ENCODE results near the gene SGK2.

Gene SGK2

GRCh38 chr20:43535370-43536004, 23.3 kb upstream of the SGK2 start:
- Histone ChIP-seq H3K27ac (ENCODE audit: low read length) (no peak overlapping the region), H3K79me2 (ENCODE audit: insufficient read depth, low read length) (no peaks in the 10 kb centered on the region), H3K9ac (ENCODE audit: low read depth, low read length) (no peak overlapping the region), H3K4me1 (ENCODE audit: insufficient read depth, low read length) (no peaks in the 10 kb centered on the region), H2AFZ (ENCODE audit: low read depth, low read length) (no peak overlapping the region), H3K4me3 (ENCODE audit: low read depth in 1 of 2, low read length in 2 of 2) (no peak overlapping the region), H3K9me3 (ENCODE audit: insufficient read depth, low read length, severe bottlenecking) (no peaks in the 10 kb centered on the region), H3K36me3 (ENCODE audit: insufficient read depth, low read length) (no peaks in the 10 kb centered on the region; the same call in 1 of the 2 replicates), H3K27me3 (ENCODE audit: insufficient read depth, low read length, poor library complexity) (no peaks in the 10 kb centered on the region), H4K20me1 (ENCODE audit: insufficient read depth, low read length) (peaks cover 15% of the 10 kb centered on the region), H3K4me2 (ENCODE audit: insufficient read depth, low read length) (no peak overlapping the region)
- DNase-seq (no peak), ATAC-seq (ENCODE audit: insufficient read depth, low read depth) (no peak)
- no peak for TF ChIP-seq EZH2 (IDR thresholded peaks at IDR 0.05; ENCODE audit: borderline replicate concordance, low read depth, low read length, severe bottlenecking)
- TF ChIP-seq, protein P1, sequence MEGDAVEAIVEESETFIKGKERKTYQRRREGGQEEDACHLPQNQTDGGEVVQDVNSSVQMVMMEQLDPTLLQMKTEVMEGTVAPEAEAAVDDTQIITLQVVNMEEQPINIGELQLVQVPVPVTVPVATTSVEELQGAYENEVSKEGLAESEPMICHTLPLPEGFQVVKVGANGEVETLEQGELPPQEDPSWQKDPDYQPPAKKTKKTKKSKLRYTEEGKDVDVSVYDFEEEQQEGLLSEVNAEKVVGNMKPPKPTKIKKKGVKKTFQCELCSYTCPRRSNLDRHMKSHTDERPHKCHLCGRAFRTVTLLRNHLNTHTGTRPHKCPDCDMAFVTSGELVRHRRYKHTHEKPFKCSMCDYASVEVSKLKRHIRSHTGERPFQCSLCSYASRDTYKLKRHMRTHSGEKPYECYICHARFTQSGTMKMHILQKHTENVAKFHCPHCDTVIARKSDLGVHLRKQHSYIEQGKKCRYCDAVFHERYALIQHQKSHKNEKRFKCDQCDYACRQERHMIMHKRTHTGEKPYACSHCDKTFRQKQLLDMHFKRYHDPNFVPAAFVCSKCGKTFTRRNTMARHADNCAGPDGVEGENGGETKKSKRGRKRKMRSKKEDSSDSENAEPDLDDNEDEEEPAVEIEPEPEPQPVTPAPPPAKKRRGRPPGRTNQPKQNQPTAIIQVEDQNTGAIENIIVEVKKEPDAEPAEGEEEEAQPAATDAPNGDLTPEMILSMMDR (IDR thresholded peaks at IDR 0.05; ENCODE audit: borderline replicate concordance, extremely low read depth, low read length, poor library complexity, severe bottlenecking) = no peak

DNA sequence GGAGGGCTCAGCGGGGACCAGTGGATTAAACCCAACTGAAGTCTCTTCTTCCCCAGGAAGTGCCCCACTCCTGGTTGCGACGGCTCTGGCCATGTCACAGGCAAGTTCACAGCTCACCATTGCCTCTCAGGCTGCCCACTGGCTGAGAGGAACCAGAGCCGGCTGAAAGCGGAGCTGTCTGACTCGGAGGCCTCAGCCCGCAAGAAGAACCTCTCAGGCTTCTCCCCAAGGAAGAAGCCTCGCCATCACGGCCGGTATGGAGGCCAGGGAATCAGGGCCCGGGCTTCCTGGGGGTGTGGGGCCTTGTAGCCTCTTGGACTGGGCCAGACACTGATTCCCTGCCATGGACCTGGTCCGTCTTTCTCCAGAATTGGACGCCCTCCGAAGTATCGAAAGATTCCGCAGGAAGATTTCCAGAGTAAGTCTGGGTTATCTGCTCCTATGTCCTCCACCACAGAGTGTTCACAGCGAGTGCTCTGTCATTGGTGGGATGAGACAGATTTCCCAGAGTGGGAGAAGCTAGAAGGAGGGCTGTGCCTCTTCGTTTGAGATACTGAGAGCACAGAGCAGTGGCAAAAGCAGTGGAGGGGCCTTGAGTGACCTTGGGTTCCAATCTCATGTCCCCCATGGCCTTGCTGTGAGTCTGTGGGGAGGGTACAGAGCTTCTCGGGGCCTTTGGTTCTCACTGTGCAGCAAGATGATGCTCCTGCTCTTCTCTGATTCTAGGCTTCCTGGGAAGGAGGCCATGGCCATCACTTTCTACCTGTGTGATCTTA, 22.6 kb upstream of the SGK2 start:
- no peaks in the 10 kb centered on the region for H3K79me2 ChIP-seq (ENCODE audit: insufficient read depth, low read length)
- no peak overlapping the region for H3K27ac ChIP-seq (ENCODE audit: low read length)
- no peaks in the 10 kb centered on the region for H3K27me3 ChIP-seq (ENCODE audit: insufficient read depth, low read length, poor library complexity)
- H3K4me2 ChIP-seq (ENCODE audit: insufficient read depth, low read length) = no peak overlapping the region
- H3K9ac ChIP-seq (ENCODE audit: low read depth, low read length) = no peak overlapping the region
- no peaks in the 10 kb centered on the region for H3K4me1 ChIP-seq (ENCODE audit: insufficient read depth, low read length)
- DNase-seq = no peak
- no peaks in the 10 kb centered on the region; the same call in 1 of the 2 replicates for H3K36me3 ChIP-seq (ENCODE audit: insufficient read depth, low read length)
- H3K9me3 ChIP-seq (ENCODE audit: insufficient read depth, low read length, severe bottlenecking) = no peaks in the 10 kb centered on the region
- H4K20me1 ChIP-seq (ENCODE audit: insufficient read depth, low read length) = peaks cover 15% of the 10 kb centered on the region
- ATAC-seq (ENCODE audit: insufficient read depth, low read depth) = no peak
- TF ChIP-seq, protein P1 (IDR thresholded peaks at IDR 0.05; ENCODE audit: borderline replicate concordance, extremely low read depth, low read length, poor library complexity, severe bottlenecking) = no peak
- TF ChIP-seq EZH2 (IDR thresholded peaks at IDR 0.05; ENCODE audit: borderline replicate concordance, low read depth, low read length, severe bottlenecking) = no peak
- no peak overlapping the region for H2AFZ ChIP-seq (ENCODE audit: low read depth, low read length)
- H3K4me3 ChIP-seq (ENCODE audit: low read depth in 1 of 2, low read length in 2 of 2) = no peak overlapping the region

DNA sequence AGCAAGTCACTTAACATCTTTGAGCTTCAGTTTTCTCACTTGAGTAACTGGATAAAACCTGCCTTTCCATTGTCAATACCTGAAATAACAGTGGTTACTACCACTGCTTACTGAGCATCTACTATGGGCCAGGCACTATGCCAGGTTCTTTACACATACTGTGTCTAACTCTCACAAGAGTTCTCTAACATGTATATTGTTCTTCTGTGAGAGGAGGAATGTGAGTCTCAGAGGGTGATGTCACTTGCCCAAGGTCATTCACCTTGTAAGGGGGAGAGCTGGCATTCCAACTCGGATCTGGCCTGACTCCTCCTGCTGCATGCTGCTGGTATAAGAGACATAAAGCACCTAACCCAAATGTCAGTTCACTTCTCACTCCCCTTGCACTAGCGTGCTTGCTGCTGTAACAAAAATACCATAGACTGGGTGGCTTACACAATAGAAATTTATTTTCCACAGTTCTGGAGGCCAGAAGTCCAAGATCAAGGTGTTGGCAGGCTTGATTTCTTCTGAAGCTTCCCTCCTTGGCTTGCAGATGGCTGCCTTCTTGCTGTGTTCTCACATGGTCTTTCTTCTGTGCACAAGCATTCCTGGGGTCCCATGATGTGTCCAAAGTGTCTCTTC, 21.9 kb upstream of the SGK2 start:
- ATAC-seq (ENCODE audit: insufficient read depth, low read depth) (no peak), DNase-seq (no peak)
- H3K27me3 ChIP-seq (ENCODE audit: insufficient read depth, low read length, poor library complexity) = no peaks in the 10 kb centered on the region
- H3K9me3 ChIP-seq (ENCODE audit: insufficient read depth, low read length, severe bottlenecking) = no peaks in the 10 kb centered on the region
- H3K9ac ChIP-seq (ENCODE audit: low read depth, low read length) = no peak overlapping the region
- H3K4me1 ChIP-seq (ENCODE audit: insufficient read depth, low read length) = no peaks in the 10 kb centered on the region
- no peaks in the 10 kb centered on the region for H3K79me2 ChIP-seq (ENCODE audit: insufficient read depth, low read length)
- H3K4me3 ChIP-seq (ENCODE audit: low read depth in 1 of 2, low read length in 2 of 2) = no peak overlapping the region
- no peak for TF ChIP-seq EZH2 (IDR thresholded peaks at IDR 0.05; ENCODE audit: borderline replicate concordance, low read depth, low read length, severe bottlenecking)
- TF ChIP-seq, protein P1 (IDR thresholded peaks at IDR 0.05; ENCODE audit: borderline replicate concordance, extremely low read depth, low read length, poor library complexity, severe bottlenecking) = no peak
- no peak overlapping the region for H3K27ac ChIP-seq (ENCODE audit: low read length)
- H3K4me2 ChIP-seq (ENCODE audit: insufficient read depth, low read length) = no peak overlapping the region
- no peaks in the 10 kb centered on the region; the same call in 1 of the 2 replicates for H3K36me3 ChIP-seq (ENCODE audit: insufficient read depth, low read length)
- no peak overlapping the region for H2AFZ ChIP-seq (ENCODE audit: low read depth, low read length)
- peaks cover 15% of the 10 kb centered on the region for H4K20me1 ChIP-seq (ENCODE audit: insufficient read depth, low read length)
